Transverse colon (tissue), 4 donors: ENCODE results near the gene NUAK2. TPM values are rescaled to one million over a fixed set of nuclear protein-coding genes. Genes with fewer than 3 reads are reported as not detected.

Experiments
- DNase-seq: peaks from one replicate; pipeline ENCODE4 v3.0.0-alpha.2; 2019
- H3K27ac ChIP-seq, 4 donors: fragments of 200-600 bp; sonication (generic); 2 replicates each; pipeline ENCODE4 v1.5.1; 2016 to 2018; ENCODE audit warnings: inconsistent platforms in 4 of 4
- H3K27me3 ChIP-seq: fragments of 200-600 bp; sonication (generic); 2 replicates; pipeline ENCODE4 v1.5.1; 2017; ENCODE audit warnings: inconsistent platforms
- H3K36me3 ChIP-seq, 4 donors: fragments of 200-600 bp; sonication (generic); 2 replicates each; pipeline ENCODE4 v1.5.1; 2017 to 2019; ENCODE audit warnings: inconsistent platforms in 4 of 4
- H3K4me1 ChIP-seq, 4 donors: fragments of 200-600 bp; sonication (generic); 2 replicates each; pipeline ENCODE4 v1.5.1; 2017 to 2020; ENCODE audit warnings: inconsistent platforms in 4 of 4
- H3K4me3 ChIP-seq, 4 donors: fragments of 200-600 bp; sonication (generic); 1 replicate in 1 of 4; 2 replicates in 3 of 4; pipeline versions ENCODE4 v1.5.1 to v1.6.1; 2017 to 2019; ENCODE audit warnings: inconsistent platforms in 4 of 4
- H3K9me3 ChIP-seq, 2 donors: fragments of 200-600 bp; sonication (generic); 2 replicates each; pipeline ENCODE4 v1.5.1; 2017 to 2019; ENCODE audit warnings: inconsistent platforms in 2 of 2
- EP300 ChIP-seq: sonication (generic); formaldehyde crosslinking; IDR thresholded peaks from one replicate; pipeline ENCODE4 v1.6.1; 2017; ENCODE audit warnings: antibody characterized with exemption, low read depth
- POLR2A ChIP-seq: fragments of 450-650 bp; IDR thresholded peaks from one replicate; pipeline ENCODE4 v1.6.1; 2016; ENCODE audit warnings: antibody characterized with exemption, mild to moderate bottlenecking, moderate library complexity
- POLR2AphosphoS5 ChIP-seq, 3 donors: sonication (generic); formaldehyde crosslinking; IDR thresholded peaks; one replicate each; pipeline ENCODE4 v1.6.1; 2016; ENCODE audit warnings: antibody characterized with exemption in 3 of 3
- WGBS, 2 donors: methylation state at CpG; one replicate each; pipeline ENCODE4 v1.1.5; 2018; ENCODE audit warnings: low coverage in 1 of 2; 5-methylcytosine and 5-hydroxymethylcytosine counted together
- in situ Hi-C, 4 donors: fragments of 200-750 bp; cut with MboI; loops; one replicate each; pipeline versions ENCODE4 v1.15.0 to v1.15.1; 2017; ENCODE audit warnings: low sequenced_read_pairs in 3 of 4, low pct_ligation_motif_present in 1 of 4, low pct_unique_long_range_greater_than_20kb in 1 of 4
- intact Hi-C: fragments of 100-400 bp; cut with DNase I; formaldehyde crosslinking; loops from one replicate; pipeline ENCODE4 v1.15.1; 2023; ENCODE audit warnings: low total_unique reads
- total RNA-seq, 4 donors: library from RNA; depleted of rRNA; stranded (reverse); fragments of >200 nt; gene quantifications; one replicate each; pipeline ENCODE4 v1.1.0, GENCODE V29; 2016
- TF ChIP-seq, protein P1 (sequence below), 5 experiments: fragments of 200-600 bp in 3 of 5; fragments of 450-650 bp in 2 of 5; sonication (generic) in 3 of 5; IDR thresholded peaks; 1 replicate in 2 of 5; 2 replicates in 3 of 5; pipeline ENCODE4 v1.5.1; 2016 to 2017; ENCODE audit warnings: antibody characterized with exemption in 5 of 5, inconsistent platforms in 3 of 5, mild to moderate bottlenecking in 2 of 5, moderate library complexity in 1 of 5

NUAK2 gene
- total RNA-seq, 4 donors from 2014 or later, result 12.5 to 46.8 (median 24.4) TPM

DNA sequence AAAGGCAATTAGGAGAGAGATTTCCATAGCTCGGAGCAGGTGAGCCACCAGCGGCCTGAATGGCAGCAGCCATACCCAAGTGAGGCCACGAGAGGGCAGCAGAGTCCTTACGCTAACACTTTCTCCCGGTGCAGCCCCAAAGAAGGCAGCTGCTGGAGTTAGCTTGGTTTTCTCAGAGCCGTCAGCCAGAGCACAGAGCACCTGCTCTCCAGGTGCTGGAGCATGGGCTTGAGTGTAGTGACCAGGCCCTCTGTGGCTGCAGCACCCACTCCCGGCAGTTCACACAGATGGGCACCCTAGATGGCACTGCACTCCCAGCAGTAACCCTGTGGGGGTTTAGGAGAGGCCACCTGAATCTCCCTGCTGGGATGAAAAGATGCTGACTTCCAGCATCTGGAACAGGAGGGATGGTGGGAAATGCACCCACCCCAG, 48.0 kb downstream of the NUAK2 start:
- whole genome bisulfite sequencing, 2 donors, result 4% methylated on average over 7 of the region's 7 CpGs; no CpG with 5 or more reads in 1 of the 2 donors
- in situ Hi-C loops, result loop anchor here in 2 of 4 donors (5.0 to 10.0 kb wide), 2 partner anchors 51 to 54 kb away; partner anchors contain the start of gene NUAK2 (in 1 of the 2)

DNA sequence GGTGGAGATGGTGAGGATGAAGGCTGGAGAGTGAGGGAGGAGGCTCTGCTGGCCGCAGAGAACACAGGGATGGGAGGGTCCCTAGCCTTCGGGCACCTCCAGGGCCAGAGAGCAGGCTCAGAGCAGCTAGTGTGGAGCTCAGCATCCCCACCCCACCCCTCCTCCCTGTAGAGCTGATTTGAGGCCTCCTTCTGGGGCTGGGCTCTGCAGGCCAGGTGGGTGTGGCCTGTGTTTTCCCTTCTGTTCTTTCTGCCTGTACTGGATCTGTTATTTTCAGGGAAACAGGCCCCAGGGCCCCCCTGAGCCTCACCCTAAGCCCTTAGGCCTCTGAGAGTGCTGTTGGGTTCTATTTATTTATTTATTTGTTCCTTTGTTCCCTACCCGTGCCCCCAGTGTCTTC, 49.0 kb downstream of the NUAK2 start:
- no peaks in the 10 kb centered on the region for H3K9me3 ChIP-seq
- 80% methylated on average over 3 of the region's 3 CpGs; no CpG with 5 or more reads in 1 of the 2 donors for WGBS, 2 donors
- in situ Hi-C loops (loop anchor here in 2 of 4 donors (5.0 to 10.0 kb wide), 2 partner anchors 52 to 55 kb away; partner anchors contain the start of gene NUAK2 (in 1 of the 2)), intact Hi-C loops (no loop called here)
- H3K4me3 ChIP-seq, result no peak overlapping the region
- no peak for DNase-seq
- no peaks in the 10 kb centered on the region for H3K36me3 ChIP-seq
- peaks cover 0 to 31% (median 18%) of the 10 kb centered on the region in 4 donors for H3K4me1 ChIP-seq
- TF ChIP-seq, protein P1, sequence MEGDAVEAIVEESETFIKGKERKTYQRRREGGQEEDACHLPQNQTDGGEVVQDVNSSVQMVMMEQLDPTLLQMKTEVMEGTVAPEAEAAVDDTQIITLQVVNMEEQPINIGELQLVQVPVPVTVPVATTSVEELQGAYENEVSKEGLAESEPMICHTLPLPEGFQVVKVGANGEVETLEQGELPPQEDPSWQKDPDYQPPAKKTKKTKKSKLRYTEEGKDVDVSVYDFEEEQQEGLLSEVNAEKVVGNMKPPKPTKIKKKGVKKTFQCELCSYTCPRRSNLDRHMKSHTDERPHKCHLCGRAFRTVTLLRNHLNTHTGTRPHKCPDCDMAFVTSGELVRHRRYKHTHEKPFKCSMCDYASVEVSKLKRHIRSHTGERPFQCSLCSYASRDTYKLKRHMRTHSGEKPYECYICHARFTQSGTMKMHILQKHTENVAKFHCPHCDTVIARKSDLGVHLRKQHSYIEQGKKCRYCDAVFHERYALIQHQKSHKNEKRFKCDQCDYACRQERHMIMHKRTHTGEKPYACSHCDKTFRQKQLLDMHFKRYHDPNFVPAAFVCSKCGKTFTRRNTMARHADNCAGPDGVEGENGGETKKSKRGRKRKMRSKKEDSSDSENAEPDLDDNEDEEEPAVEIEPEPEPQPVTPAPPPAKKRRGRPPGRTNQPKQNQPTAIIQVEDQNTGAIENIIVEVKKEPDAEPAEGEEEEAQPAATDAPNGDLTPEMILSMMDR (IDR thresholded peaks at IDR 0.05), result no peak
- no peak for TF ChIP-seq POLR2A
- no peak for TF ChIP-seq EP300
- TF ChIP-seq POLR2AphosphoS5 (IDR thresholded peaks at IDR 0.05), result no peak
- H3K27ac ChIP-seq, result no peak overlapping the region
- H3K27me3 ChIP-seq, result no peaks in the 10 kb centered on the region

More for the DNA sequence above, 48.0 kb downstream of the NUAK2 start:
- H3K27ac ChIP-seq, result peak overlapping the region in 3 of 4 donors; percentile 10 to 53 (median 11)
- H3K9me3 ChIP-seq, result no peaks in the 10 kb centered on the region
- TF ChIP-seq POLR2A (no peak), POLR2AphosphoS5 (IDR thresholded peaks at IDR 0.05) (peak in 1 of 3 donors; percentile 5), EP300 (no peak)
- TF ChIP-seq, protein P1 (IDR thresholded peaks at IDR 0.05), result peak; percentile 96 to 99 (median 98)
- H3K27me3 ChIP-seq, result no peaks in the 10 kb centered on the region
- peak; percentile 92 for DNase-seq
- intact Hi-C loops, result loop anchor here (1.0 kb wide), 1 partner anchor 52 kb away; no protein-coding TSS in a partner anchor
- H3K36me3 ChIP-seq, result no peaks in the 10 kb centered on the region
- peaks cover 0 to 28% (median 18%) of the 10 kb centered on the region in 4 donors for H3K4me1 ChIP-seq
- H3K4me3 ChIP-seq, result no peak overlapping the region

- intact Hi-C loops (no loop called here), in situ Hi-C loops (loop anchor here in 2 of 4 donors (5.0 to 10.0 kb wide), 2 partner anchors 53 to 56 kb away; partner anchors contain the start of gene NUAK2 (in 1 of the 2))
- no peak for DNase-seq
- Histone ChIP-seq H3K36me3 (no peaks in the 10 kb centered on the region), H3K4me1 (peaks cover 0 to 37% (median 18%) of the 10 kb centered on the region in 4 donors), H3K9me3 (no peaks in the 10 kb centered on the region), H3K27ac (no peak overlapping the region), H3K4me3 (no peak overlapping the region), H3K27me3 (no peaks in the 10 kb centered on the region)
- TF ChIP-seq, protein P1 (IDR thresholded peaks at IDR 0.05), result no peak
- 89% methylated on average over 18 of the region's 18 CpGs; no CpG with 5 or more reads in 1 of the 2 donors for WGBS, 2 donors
Observed at GRCh38 chr1:205271745-205272144, 49.8 kb downstream of the NUAK2 start.

DNA sequence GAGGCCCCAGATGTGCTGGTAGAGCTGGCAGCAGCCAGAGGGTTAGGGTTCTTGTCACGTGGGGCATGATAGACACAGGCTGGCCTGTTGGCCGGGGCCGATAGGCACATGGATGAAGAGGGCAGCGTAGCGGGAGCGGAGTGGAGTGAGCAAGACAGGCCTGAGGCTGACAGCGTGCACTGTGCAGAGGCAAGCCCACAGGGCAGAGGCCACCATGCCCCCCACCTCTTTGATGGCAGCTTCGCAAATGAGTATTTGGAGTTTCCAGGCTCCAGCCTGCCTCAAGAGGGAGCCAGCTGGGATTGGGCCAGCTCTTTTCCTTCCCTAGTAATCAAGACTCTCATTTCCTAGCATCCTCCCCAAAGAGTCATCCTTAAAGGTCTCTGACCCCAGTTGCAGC, 50.3 kb downstream of the NUAK2 start:
- Histone ChIP-seq H3K4me1 (peaks cover 0 to 42% (median 18%) of the 10 kb centered on the region in 4 donors), H3K9me3 (no peaks in the 10 kb centered on the region), H3K27ac (no peak overlapping the region), H3K27me3 (no peaks in the 10 kb centered on the region), H3K36me3 (no peaks in the 10 kb centered on the region), H3K4me3 (no peak overlapping the region)
- intact Hi-C loops, result no loop called here
- TF ChIP-seq POLR2A, result no peak
- in situ Hi-C loops, result loop anchor here in 2 of 4 donors (5.0 to 10.0 kb wide), 2 partner anchors 54 to 56 kb away; partner anchors contain the start of gene NUAK2 (in 1 of the 2)
- DNase-seq, result no peak
- WGBS, 2 donors, result 94% methylated on average over 8 of the region's 8 CpGs; no CpG with 5 or more reads in 1 of the 2 donors
